Thoracic aorta (tissue), 2 donors: ENCODE data around the gene MAML3. TPM values are rescaled to one million over a fixed set of nuclear protein-coding genes. Genes with fewer than 3 reads are reported as not detected.

Experiments
- ATAC-seq: fragments of 150-250 bp; one replicate; pipeline ENCODE4 v1.8.0; 2017; ENCODE audit warnings: low read depth; ENCODE audit not compliant: insufficient number of reproducible peaks, low FRiP score
- DNase-seq: peaks from one replicate; pipeline ENCODE4 v3.0.0-alpha.2; 2020; ENCODE audit warnings: low spot score
- H3K27ac ChIP-seq, 2 donors: fragments of 200-600 bp; sonication (generic); 1 replicate in 1 of 2; 2 replicates in 1 of 2; pipeline ENCODE4 v1.5.1; 2016; ENCODE audit warnings: mild to moderate bottlenecking in 2 of 2, moderate library complexity in 2 of 2
- H3K27me3 ChIP-seq: fragments of 200-600 bp; sonication (generic); replicated peaks from 2 replicates; pipeline ENCODE4 v1.6.0; 2016; ENCODE audit warnings: mild to moderate bottlenecking; ENCODE audit not compliant: insufficient read depth
- H3K36me3 ChIP-seq: fragments of 200-600 bp; sonication (generic); one replicate; pipeline ENCODE4 v1.5.1; 2016
- H3K4me1 ChIP-seq, 2 donors: fragments of 200-600 bp; sonication (generic); 1 replicate in 1 of 2; 2 replicates in 1 of 2; pipeline versions ENCODE4 v1.5.1 to v1.6.0; 2016; ENCODE audit warnings: low read depth in 2 of 2, mild to moderate bottlenecking in 1 of 2; ENCODE audit not compliant: control insufficient read depth in 1 of 2
- H3K4me3 ChIP-seq: fragments of 200-600 bp; sonication (generic); 2 replicates; pipeline ENCODE4 v1.5.1; 2016; ENCODE audit warnings: mild to moderate bottlenecking
- H3K9me3 ChIP-seq: fragments of 200-600 bp; sonication (generic); 2 replicates; pipeline ENCODE4 v1.5.1; 2016
- total RNA-seq, 2 donors: library from RNA; depleted of rRNA; stranded (reverse); fragments of >200 nt; gene quantifications; one replicate each; pipeline versions ENCODE4 v1.1.0 to v1.2.3, GENCODE V29; 2016
- TF ChIP-seq, protein P1 (sequence below): fragments of 200-600 bp; sonication (generic); IDR thresholded peaks from one replicate; pipeline ENCODE4 v1.5.1; 2019; ENCODE audit warnings: antibody characterized with exemption

MAML3 gene
- total RNA-seq, 2 donors from 2014 or later, result 7.3 to 14.1 TPM

DNA sequence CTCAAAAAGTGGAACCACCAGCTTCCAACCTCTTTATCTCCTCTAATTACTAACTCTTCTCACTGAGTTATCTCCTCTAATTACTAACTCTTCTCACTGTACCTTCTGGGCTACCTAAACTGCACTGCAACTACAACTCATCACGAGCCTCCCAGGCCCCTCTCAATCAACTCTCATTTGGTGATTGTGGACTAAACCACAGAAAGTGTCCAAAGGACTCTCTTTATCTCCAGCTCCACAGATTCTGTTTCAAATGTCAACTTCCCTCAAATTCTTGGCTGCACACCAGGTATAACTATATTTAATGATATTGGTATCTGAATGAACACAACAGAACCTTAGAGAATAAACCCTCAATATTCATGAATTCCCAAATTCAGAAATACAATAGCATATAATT lies 182.9 kb downstream of the MAML3 start:
- Histone ChIP-seq H3K27ac (peak overlapping the region in 1 of 2 donors; percentile 6), H3K27me3 (no peaks in the 10 kb centered on the region), H3K4me3 (no peak overlapping the region), H3K4me1 (peaks cover 26 to 77% of the 10 kb centered on the region in 2 donors), H3K36me3 (no peaks in the 10 kb centered on the region), H3K9me3 (no peaks in the 10 kb centered on the region)
- no peak for ATAC-seq
- no peak for DNase-seq
- TF ChIP-seq, protein P1, sequence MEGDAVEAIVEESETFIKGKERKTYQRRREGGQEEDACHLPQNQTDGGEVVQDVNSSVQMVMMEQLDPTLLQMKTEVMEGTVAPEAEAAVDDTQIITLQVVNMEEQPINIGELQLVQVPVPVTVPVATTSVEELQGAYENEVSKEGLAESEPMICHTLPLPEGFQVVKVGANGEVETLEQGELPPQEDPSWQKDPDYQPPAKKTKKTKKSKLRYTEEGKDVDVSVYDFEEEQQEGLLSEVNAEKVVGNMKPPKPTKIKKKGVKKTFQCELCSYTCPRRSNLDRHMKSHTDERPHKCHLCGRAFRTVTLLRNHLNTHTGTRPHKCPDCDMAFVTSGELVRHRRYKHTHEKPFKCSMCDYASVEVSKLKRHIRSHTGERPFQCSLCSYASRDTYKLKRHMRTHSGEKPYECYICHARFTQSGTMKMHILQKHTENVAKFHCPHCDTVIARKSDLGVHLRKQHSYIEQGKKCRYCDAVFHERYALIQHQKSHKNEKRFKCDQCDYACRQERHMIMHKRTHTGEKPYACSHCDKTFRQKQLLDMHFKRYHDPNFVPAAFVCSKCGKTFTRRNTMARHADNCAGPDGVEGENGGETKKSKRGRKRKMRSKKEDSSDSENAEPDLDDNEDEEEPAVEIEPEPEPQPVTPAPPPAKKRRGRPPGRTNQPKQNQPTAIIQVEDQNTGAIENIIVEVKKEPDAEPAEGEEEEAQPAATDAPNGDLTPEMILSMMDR, result no peak

DNA sequence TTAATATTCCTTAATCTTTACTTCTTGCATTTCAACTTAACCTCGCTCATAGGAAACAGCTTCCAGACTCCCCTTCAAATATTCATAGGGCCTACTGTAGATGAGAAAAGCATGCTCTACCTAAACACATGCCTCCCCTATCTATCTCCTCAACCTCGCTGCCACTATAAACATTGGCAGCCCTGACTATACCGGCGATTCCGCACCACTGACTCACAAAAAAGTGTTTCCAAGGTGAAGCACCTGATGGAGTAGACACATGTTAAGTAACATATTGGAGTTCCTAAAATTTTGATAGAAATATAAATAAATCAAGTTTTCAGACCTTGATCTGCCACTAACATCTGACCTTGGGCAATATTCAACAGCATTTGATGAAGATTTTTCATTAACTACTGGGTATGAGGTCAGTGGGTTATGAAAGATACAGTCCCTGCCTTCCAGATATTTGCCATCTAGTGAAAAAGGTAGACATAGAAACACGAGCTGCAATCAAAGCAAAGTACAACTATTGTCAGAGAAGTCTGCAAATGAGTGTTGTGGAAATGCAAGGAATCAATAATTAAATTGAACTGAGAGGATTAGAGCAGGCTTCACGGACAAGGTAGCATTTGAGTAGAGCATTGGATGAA lies 184.2 kb downstream of the MAML3 start:
- ATAC-seq (no peak), DNase-seq (no peak)
- TF ChIP-seq, protein P1, result no peak
- H3K4me1 ChIP-seq, result peaks cover 29 to 74% of the 10 kb centered on the region in 2 donors
- H3K4me3 ChIP-seq, result no peak overlapping the region
- no peaks in the 10 kb centered on the region for H3K9me3 ChIP-seq
- H3K36me3 ChIP-seq, result no peaks in the 10 kb centered on the region
- H3K27me3 ChIP-seq, result no peaks in the 10 kb centered on the region
- peak overlapping the region; percentile 1 to 6 for H3K27ac ChIP-seq

DNA sequence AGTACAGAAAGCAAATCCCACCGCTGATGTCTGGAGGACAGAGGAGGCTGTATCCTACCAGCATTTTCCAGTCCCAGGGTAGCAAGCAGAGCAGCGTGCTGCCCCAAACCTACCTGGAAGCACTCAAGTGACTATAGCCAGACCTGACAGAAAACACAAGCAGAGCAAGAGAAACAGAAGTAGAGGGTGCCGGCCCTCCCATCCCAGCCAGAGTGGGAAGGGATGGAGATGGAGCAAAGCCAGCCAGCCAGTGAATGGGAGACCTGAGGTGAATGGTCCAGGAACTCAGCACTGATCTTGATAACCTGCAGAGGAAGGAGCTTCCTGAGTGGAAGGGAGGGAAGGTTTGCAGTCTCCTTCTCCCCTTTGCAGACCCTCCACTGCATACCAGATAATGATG lies 185.2 kb downstream of the MAML3 start:
- H3K27ac ChIP-seq, result peak overlapping the region in 1 of 2 donors; percentile 31

DNA sequence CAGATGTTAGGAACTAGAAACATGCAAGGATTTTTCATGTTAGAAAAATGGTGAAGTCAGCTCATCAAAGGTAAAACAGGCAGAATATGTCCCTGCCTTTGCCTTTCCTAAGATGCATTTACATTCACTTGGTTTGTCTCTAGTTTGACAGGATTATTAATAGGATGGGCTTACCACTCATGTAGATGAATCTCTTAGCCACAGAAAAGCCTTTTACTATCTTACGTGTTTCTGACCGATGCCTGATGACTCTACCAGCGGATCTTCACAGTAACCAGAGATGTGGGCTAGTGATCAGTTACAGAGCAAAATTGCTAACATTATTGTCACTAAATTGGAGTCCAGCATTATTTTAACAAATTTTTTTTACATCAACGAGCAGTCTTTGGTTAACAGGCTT lies 187.6 kb downstream of the MAML3 start:
- Histone ChIP-seq H3K4me3 (no peak overlapping the region), H3K4me1 (peaks cover 23 to 83% of the 10 kb centered on the region in 2 donors), H3K36me3 (no peaks in the 10 kb centered on the region), H3K27me3 (no peaks in the 10 kb centered on the region), H3K9me3 (no peaks in the 10 kb centered on the region), H3K27ac (peak overlapping the region; percentile 1 to 2)
- DNase-seq (no peak), ATAC-seq (no peak)
- TF ChIP-seq, protein P1, result no peak

More for the DNA sequence above, 185.2 kb downstream of the MAML3 start:
- DNase-seq (no peak), ATAC-seq (no peak)
- Histone ChIP-seq H3K27me3 (no peaks in the 10 kb centered on the region), H3K4me1 (peaks cover 31 to 81% of the 10 kb centered on the region in 2 donors), H3K4me3 (no peak overlapping the region), H3K9me3 (no peaks in the 10 kb centered on the region), H3K36me3 (no peaks in the 10 kb centered on the region)
- TF ChIP-seq, protein P1, result no peak

DNA sequence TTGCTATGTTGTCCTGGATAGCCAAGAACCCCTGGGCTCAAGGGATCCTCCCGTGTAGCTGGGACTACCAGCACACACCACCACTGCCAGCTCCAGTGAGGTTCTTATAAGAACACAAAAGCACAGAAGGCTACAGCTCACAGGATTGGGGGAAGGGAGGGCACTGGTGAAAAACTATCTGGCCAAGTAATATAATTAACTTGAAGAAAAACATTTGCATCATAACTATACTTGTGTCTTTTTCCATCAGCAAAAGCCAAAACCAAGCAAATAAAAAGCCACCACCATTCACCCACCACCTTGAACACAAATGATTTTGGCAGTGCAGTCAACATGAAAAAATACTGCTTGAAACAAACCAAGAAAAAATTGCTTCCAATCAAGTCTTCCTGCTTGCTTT lies 188.2 kb downstream of the MAML3 start:
- no peaks in the 10 kb centered on the region for H3K9me3 ChIP-seq
- H3K4me1 ChIP-seq, result peaks cover 23 to 80% of the 10 kb centered on the region in 2 donors
- peak overlapping the region; percentile 2 to 13 for H3K27ac ChIP-seq
- TF ChIP-seq, protein P1, result no peak
- no peaks in the 10 kb centered on the region for H3K36me3 ChIP-seq
- no peaks in the 10 kb centered on the region for H3K27me3 ChIP-seq
- H3K4me3 ChIP-seq, result no peak overlapping the region
- no peak for ATAC-seq
- no peak for DNase-seq
